Suprapubic skin (tissue), 4 donors: ENCODE measurements around the gene RCOR1.

ENCODE experiments used
- EP300 ChIP-seq: sonication (generic); formaldehyde crosslinking; IDR thresholded peaks from one replicate; pipeline ENCODE4 v1.6.1; 2017; ENCODE audit warnings: antibody characterized with exemption
- POLR2A ChIP-seq, 2 donors: fragments of 450-650 bp; IDR thresholded peaks; one replicate each; pipeline ENCODE4 v1.6.1; 2017; ENCODE audit warnings: antibody characterized with exemption in 2 of 2, mild to moderate bottlenecking in 2 of 2, moderate library complexity in 2 of 2
- POLR2AphosphoS5 ChIP-seq, 3 donors: sonication (generic); formaldehyde crosslinking; IDR thresholded peaks; one replicate each; pipeline ENCODE4 v1.6.1; 2017; ENCODE audit warnings: antibody characterized with exemption in 3 of 3
- TF ChIP-seq, protein P1 (sequence below), 2 donors: fragments of 200-600 bp in 1 of 2; fragments of 450-650 bp in 1 of 2; sonication (generic) in 1 of 2; IDR thresholded peaks; one replicate each; pipeline ENCODE4 v1.5.1; 2016 to 2019; ENCODE audit warnings: antibody characterized with exemption in 2 of 2, mild to moderate bottlenecking in 1 of 2, moderate library complexity in 1 of 2

- TF ChIP-seq EP300 (no peak), POLR2AphosphoS5 (IDR thresholded peaks at IDR 0.05) (no peak), POLR2A (IDR thresholded peaks at IDR 0.05) (no peak)
- TF ChIP-seq, protein P1, sequence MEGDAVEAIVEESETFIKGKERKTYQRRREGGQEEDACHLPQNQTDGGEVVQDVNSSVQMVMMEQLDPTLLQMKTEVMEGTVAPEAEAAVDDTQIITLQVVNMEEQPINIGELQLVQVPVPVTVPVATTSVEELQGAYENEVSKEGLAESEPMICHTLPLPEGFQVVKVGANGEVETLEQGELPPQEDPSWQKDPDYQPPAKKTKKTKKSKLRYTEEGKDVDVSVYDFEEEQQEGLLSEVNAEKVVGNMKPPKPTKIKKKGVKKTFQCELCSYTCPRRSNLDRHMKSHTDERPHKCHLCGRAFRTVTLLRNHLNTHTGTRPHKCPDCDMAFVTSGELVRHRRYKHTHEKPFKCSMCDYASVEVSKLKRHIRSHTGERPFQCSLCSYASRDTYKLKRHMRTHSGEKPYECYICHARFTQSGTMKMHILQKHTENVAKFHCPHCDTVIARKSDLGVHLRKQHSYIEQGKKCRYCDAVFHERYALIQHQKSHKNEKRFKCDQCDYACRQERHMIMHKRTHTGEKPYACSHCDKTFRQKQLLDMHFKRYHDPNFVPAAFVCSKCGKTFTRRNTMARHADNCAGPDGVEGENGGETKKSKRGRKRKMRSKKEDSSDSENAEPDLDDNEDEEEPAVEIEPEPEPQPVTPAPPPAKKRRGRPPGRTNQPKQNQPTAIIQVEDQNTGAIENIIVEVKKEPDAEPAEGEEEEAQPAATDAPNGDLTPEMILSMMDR (IDR thresholded peaks at IDR 0.05) = no peak
These were observed 74.2 kb downstream of the RCOR1 start for GRCh38 chr14:102666635-102667034.
